NK-92 treated with Interleukin-12 subunit alpha and Interleukin-12 subunit beta, amount 100 ng/mL, for 24 hours (cell line): ENCODE measurements around the gene CDS1.
"Not testable (repeated sequence)": the region's sequence is repeated elsewhere in the genome, so short reads cannot be mapped to it uniquely, and the experiment has no call there.

ENCODE experiments used
- DNase-seq: peaks from one replicate; lab custom pipeline; 2025; lab: John Stamatoyannopoulos, UW

CDS1 gene

DNA sequence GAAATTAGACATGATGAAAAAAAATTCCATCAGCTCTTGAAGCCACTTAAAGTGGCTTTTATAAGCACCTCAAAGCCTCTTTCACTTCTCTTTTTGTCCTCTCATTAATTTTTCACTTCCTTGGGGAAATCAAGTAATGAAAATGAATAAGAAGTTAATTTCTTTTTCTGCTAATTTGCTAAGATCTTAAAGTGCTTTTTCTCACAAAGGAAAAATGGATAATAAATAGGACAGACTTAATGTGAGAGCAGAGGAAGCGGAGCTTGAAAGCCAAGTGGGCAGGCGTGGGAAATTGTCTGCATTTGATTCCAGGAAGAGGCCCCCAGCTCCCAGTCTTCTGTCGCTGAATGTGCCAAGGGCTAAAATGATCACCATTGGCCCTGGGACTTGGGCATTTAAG lies 28.6 kb downstream of the CDS1 start:
- DNase-seq = no peak

DNA sequence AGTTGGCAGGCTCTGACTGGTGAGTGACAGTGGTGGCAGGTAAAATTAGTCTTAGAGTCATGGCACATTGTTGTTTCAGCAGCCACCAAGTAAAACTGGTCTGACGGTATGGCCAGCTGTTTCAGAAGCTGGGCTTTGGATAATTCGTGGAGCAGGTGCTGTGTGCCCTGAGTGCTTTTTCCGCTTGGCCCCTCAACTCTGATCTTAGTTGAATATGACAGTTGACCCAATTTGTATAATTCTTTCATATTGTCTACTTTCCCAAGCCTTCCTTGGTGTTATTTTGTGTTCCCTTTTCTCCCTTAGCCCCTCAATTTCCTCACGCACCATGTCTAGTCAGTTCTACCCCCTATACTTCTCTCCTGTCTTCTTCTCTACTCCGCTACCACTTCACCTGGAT lies 32.0 kb downstream of the CDS1 start:
- no peak for DNase-seq

DNA sequence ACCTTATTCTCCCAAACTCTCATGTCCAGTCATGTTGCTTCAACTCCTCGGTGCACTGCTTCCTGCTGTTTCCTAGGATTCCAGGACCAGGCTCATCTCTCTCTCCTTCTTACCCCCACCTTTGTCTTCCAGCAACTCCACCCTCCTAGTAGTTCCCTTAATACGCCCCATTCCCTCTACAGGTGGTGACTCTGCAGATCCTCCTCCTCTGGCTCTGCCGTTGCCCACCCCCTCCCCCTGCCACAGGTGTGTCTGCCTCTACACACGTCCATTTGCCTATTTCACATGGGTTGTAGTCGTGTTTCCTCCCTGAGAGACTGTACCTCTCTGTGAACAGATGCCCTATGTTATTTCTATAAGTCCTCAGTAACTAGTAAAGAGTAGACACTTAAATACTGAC lies 32.4 kb downstream of the CDS1 start:
- no peak for DNase-seq

DNA sequence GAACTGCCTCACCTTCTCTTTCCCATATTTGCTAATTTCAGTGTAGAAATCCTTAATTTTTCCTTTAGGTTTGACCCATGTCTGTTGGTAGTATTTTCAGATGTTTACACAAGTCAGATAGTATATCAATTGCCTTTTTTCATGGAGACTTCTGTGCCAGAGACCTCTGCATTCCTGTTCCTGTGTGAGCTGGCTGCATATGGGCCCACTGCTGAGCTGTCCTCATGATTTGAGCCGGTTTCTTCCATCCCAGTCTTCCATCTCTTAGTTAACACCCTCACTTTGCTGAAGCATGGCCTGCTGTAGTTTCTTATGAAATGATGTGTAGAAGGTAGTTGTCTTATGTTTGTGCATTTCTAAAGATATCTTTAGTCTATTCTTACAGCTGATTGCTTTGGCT lies 40.0 kb downstream of the CDS1 start:
- no peak for DNase-seq

DNA sequence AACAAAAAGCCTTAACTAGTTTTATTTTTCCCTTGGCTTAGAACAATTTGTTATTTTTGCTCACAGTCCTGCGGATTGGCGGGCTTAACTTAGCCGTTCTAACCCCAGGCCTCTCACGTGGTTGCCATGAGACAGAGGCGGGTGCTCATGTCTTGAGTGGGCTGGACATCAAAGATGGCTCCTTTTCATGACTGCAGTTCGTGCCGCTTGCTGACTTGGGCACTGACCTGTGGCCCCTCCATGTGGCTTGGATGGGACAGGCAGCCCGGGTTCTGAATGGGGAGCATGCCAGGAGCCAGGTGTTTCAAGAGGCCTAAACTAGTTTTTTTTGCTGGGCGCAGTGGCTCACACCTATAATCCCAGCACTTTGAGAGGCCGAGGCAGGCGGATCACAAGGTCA lies 40.7 kb downstream of the CDS1 start:
- DNase-seq = no peak

DNA sequence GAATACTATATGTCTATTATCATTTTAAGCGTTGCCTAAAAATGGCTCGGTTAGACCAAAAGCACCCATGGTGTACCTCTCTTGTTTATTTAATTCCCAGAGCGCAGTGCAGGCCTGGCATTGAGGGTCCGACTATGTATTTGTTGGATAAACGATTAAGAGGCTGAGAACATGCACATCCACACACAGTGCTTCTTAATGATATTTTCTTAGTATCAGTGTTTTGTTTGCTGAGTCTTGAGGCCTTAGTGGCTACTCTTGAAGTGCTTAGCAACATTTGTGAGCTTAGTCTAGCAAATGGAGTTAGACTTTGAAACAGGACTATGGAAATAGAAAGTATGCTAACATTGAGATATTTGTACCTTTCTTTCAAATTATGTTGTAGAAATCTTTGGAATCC lies 43.7 kb downstream of the CDS1 start:
- no peak for DNase-seq

DNA sequence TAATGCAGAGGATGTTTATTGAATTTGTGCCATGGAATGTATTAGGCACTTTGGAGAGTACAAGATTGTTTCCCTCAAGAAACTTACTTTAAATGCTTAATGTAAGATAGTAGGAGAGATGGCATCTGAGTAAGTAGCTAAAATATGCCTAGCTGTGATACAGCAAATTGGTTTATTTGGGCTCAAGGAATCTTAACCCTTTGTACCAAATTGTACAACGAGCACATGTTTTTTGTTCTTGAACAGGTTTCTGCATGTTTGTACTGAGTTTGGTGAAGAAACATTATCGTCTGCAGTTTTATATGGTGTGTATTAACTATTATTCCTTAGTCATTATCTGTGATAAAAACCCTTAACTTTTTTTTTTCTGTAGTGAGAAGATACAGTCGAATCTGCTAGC lies 48.6 kb downstream of the CDS1 start:
- DNase-seq = no peak

DNA sequence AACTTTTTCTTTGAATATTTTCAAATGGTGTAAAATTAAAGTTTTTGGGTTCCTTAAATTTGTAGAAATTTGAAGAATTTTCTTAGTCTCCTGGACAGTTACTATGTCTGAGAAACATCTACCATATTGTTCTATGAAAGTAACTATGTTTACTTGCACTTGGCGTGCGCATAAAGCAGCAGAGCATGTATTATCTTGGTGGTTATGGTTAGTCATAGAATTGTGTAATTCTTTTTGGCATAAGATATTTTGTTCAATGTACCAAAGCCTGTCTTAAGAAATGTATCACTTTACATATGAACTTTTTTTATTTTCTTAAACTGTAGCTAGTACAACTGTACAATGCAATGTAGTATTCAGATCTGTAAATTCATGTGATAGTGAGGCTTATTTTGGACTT lies 49.2 kb downstream of the CDS1 start:
- DNase-seq = no peak

DNA sequence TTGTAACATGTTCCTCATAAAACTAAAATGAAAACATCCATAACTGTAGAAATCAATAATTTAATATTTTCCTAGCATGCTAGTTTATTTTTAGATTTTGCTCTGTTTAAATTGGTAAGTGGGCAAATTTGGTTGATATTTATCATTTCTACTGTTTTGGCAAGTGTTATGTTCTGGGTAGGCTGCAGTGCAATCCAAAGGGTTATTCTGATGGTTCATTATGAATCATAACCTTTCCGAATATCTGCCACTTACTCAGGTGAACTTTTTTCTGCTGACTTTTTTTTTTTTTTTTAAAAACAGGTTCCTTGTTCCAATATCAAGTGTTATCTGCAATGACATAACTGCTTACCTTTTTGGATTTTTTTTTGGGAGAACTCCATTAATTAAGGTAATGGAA lies 52.0 kb downstream of the CDS1 start:
- no peak for DNase-seq

DNA sequence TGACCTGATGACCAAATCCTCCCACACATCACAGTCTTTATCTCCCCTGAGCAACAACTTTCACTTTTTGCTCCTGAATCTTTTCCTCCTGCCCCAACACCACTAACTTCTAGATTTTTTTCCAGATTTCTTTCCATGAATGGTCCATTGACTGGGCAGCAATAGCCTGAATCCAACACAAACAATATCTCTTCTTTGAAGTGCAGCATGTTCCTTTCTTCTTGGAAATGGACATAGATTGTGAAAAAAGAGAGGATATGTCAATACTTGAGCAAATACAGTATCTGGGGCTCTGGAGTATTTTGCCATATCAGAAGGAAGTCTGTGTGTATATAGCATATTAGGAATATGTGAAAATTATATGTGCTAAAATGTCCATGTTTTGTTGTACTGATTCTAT lies 55.2 kb downstream of the CDS1 start:
- DNase-seq = no peak

DNA sequence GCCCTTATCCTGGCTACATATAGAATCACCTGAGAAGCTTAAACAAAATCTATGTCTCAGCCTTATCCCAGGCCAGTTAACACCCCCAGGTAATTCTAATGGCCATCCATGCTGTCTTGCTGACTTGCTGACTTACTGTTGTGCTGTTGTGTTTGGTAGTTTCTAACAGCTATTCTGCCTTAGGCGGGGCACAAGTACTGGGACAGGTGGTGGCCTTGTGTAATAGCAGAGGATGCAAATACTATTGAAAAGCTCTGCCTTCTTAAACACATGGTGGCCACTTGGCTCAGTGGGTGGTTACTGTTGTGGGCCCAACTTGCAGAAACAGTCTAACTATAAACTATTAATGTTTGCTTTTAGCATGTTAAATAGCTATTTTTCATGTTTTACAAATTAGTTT lies 56.2 kb downstream of the CDS1 start:
- no peak for DNase-seq

DNA sequence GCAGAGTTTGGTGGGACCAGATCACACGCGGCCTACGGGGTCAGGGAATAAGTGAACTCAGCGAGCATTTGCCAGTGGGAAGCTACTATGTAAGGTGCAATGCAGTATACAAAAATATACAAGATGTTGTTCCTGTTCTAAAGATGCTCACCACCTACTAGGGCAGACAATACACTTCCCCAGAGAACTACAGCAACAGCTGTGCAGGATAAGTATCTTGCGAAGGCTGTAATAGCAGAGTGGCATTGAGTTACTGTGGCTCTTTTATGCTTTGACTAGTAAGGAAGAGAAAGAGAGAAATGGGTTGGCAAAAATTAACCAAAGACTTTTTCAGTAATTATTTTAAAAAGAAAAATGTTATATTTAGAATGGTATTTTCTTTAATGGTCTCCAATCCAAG lies 61.2 kb downstream of the CDS1 start:
- no peak for DNase-seq

DNA sequence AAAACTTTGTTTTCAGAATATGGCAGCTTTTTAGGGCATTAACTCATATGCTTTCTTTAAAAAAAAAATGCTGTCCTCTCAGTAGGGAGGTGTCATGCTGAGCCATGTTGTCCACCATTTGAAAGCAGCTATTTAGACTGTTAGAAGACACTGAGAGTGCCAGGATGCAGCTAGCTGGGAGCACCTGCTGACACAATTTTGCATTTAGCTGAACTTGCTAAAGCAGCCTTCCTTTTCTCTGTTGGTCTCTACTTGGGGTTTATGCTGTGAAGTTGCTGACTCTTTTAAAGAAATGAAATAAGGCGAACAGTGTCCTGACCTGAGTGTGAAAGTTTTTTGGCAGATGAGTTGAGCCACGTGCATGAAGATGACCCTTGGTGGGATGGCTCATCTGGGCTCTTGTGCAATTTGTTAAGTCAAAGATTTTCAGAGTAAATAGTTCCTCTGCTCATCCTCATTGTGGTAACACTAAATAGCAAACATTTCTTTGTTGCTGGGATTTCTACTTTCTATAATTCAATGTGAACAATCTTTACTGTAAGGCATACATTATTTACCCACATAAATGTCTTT lies 64.5 kb downstream of the CDS1 start:
- DNase-seq = no peak

DNA sequence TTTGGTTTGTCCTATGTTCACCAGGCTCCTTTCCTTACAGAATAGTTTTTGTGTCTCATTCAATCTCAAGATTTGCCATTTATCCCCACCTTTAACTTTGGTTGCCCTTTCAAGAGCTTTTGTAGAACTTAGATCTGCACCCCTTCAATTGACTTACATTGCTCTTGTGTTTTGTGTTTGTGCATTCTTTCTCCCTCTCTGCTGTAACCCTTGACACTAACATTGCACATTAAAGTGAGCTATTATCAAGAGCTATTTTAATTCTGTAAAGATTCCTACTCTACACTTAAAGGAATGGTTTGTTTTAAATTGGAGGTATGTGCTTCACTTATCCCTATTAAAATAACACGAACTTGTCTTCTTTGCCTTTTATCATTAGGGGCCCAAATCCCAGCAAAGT lies 65.3 kb downstream of the CDS1 start:
- no peak for DNase-seq

DNA sequence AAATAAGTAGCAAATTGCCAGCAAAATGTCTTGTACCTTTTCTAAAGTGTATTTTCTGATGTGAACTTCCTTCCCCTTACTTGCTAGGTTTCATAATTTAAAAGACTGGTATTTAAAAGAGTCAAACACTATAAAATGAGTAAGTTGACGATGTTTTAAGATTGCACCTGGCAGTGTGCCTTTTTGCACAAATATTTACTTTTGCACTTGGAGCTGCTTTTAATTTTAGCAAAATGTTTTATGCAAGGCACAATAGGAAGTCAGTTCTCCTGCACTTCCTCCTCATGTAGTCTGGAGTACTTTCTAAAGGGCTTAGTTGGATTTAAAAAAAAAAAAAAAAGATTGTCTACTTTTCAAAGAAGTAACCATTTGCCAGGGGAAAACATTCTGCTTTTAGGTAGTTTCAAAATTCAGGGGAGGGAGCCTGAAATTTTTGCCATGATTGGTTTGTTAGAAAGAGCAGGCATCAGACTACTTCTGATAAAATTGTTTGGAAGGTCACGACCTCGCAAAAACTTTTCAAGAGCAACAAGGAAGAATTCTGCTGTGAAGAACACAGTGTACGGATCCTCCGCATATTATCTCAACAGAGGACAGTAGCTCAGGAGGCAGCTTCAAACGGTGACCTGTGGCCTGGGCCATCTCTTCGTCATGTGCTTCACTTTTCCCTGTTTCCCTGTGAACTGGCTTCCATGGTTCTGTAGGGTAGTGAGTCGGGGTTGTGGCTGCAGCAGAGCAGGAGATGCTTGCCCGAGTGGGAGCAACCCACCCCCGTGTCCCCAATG lies 66.1 kb downstream of the CDS1 start:
- no peak for DNase-seq

DNA sequence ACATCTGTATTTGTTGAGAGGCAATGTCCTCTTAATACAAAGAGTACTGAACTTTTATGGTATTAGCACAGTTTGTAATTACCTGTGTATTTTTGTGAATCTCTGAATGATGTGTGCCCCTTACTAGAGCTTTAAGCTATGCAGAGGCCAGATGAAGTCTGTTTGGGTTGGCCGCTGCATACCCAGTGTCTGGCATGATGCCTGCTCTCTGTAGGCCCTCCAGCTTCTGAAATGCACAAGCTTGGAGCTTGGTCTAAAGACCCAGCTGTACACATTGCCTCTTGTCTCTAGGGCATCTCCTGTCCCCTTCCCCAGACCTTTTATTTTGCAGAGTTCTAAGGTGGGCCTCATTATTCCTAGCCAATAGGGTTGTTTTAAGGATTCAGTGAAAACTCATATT lies 68.6 kb downstream of the CDS1 start:
- no peak for DNase-seq

DNA sequence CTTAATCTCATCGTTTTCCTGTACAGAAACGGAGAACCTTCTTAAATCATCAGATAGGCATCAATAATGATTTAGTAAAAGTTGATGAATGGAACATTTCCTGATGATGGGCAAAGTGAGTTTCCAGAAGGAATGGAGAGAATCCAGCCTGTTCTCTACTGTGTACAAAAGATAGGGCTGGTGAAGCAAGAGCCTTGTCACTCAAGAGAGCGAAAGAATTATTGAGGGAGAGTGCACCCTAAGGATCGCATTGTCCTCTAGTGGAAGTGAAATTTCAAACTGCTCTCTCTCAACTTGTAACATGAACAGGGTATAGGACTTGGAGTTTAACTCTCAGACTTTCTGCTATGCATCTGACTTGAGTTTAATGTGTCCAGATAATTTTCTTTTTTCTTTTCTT lies 69.6 kb downstream of the CDS1 start:
- DNase-seq = no peak

DNA sequence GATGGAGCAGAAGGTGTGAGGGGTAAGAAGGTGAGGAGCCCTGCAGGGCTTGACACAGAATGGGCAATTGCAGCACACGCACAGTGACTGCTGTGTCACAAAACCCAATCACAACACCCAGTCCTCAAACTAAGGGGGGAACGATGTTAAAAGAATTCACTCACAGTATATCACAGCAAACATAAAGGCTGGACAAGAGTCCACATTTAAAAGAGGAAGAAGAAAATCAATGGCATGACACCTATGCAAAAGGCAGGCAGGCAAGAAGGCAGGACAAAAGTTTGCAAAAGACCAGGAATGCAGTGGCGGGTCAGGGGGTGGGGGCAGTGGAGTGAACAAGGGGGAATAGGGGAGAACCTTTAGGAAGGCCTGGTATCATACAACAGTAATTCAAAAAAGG lies 77.7 kb downstream of the CDS1 start:
- DNase-seq = no peak

DNA sequence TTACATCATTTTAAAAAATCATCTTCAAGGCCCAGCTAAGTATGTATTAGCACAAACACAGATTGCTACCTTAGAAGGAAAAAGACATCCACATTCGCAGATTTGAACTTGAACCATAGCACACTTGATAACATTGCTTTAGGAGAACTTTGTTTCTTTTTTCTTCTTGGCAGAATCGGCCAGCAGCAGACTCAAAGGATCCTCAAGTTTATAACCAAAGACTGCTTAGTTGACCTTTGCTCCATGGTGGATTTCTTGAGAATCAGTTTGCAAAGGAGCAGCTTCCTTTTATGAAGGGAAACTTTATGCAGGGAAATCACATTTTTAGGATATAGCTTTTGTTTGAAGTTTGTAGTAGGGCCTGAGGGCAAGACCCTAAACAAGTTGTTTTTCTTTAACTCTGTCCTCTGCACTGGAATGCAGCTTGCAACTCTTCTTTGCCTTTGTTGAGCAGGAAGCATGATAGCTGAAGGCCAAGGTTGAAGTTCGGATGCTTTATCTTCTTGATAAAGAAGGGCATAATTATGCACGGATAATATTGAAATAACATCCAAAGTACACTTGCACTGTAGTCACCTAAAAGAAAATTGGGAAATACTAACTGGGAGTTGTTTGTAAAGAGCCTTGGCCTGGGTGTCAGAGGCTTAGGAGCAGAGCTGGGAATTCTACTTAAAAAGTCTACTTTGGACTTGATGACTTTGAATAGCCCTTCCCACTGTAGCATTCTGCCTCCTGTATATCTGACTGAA lies 78.4 kb downstream of the CDS1 start:
- no peak for DNase-seq

DNA sequence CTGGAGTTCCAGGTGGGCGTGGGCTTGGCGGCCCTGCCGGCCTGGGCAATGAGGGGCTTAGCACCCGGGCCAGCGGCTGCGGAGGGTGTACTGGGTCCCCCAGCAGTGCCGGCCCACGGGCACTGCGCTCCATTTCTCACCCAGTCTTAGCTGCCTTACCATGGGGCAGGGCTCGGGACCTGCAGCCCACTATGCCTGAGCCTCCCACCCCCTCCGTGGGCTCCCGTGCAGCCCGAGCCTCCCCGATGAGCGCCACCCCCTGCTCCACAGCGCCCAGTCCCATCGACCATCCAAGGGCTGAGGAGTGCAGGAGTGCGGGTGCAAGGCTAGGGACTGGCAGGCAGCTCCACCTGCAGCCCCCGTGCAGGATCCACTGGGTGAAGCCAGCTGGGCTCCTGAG lies 81.8 kb downstream of the CDS1 start:
- DNase-seq = not testable (repeated sequence)

DNA sequence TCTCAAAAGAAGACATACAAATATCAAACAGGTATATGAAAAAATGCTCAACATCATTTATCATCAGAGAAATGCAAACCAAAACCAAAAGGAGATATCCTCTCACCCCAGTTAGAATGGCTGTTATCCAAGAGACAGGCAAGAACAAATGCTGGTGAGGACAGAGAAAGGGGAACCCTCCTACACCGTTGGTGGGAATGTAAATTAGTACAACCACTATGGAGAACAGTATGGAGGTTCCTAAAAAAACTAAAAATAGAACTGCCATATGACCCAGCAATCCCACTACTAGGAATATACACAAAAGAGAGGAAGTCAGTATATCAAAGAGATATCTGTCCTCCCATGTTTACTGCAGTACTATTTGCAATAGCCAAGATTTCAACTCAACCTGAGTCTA lies 83.5 kb downstream of the CDS1 start:
- DNase-seq = no peak

DNA sequence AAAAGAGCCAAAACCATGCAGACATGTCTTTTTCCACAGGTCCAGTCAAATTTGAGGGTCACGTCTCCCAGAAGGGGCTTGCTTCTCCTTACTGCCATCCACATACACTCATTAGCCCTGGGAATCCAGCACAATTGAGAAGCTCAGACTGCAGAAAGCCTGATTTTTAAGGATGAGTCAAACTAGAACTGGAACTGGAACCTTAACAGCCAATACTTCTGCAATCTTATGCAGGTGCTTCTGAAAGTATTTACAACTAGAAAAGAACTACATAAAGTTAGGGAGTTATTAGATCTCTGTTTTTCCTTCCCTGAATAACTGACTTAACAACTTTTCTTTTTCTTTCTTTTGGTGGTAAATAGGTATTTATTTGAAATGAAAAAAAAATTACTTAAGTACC lies 86.3 kb downstream of the CDS1 start:
- DNase-seq = no peak

DNA sequence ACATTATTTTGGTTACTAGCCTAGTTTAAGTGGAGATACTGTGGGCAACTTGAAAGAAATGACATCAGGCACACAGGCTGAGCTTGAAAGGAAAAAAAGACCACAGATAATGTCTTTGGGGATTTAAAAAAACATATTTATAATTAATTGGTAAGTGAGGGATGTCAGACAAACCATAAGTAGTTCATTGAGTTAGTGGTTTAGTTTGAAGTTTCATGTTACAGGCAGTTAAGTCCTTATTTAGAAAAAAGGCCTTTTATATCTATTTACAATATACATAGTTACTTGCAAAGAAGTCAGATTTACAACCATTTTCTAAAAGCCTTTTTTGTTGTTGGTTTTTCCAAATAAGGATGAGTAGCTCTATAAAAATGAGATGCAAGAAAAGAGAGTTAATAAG lies 89.2 kb downstream of the CDS1 start:
- DNase-seq = no peak
